Measurements from ENCODE around the gene MYMX. TPM values are rescaled to one million over a fixed set of nuclear protein-coding genes. Genes with fewer than 3 reads are reported as not detected.
"Not testable (repeated sequence)": the region's sequence is repeated elsewhere in the genome, so short reads cannot be mapped to it uniquely, and the experiment has no call there.

The MYMX gene
- total RNA-seq, 1 donor from 2014 or later = not detected

GRCh38 chr6:44182911-44183390 lies 33.8 kb upstream of the MYMX start:
- DNase-seq (ENCODE audit: extremely low spot score, unreplicated experiment) = no peak
- no peak overlapping the region for H3K27ac Mint-ChIP-seq (ENCODE audit: unreplicated experiment)
- H3K27me3 Mint-ChIP-seq (ENCODE audit: unreplicated experiment) = peaks cover 17% of the 10 kb centered on the region
- H3K9me3 Mint-ChIP-seq (ENCODE audit: unreplicated experiment) = no peaks in the 10 kb centered on the region
- no peak overlapping the region for H3K4me3 Mint-ChIP-seq (ENCODE audit: unreplicated experiment)
- peaks cover 11% of the 10 kb centered on the region for H3K4me1 Mint-ChIP-seq (ENCODE audit: unreplicated experiment)
- H3K36me3 Mint-ChIP-seq (ENCODE audit: unreplicated experiment) = no peaks in the 10 kb centered on the region
- TF ChIP-seq CTCF (IDR thresholded peaks at IDR 0.05) = no peak

GRCh38 chr6:44183783-44184182 lies 32.9 kb upstream of the MYMX start:
- no peak for DNase-seq (ENCODE audit: extremely low spot score, unreplicated experiment)
- no peak overlapping the region for H3K27ac Mint-ChIP-seq (ENCODE audit: unreplicated experiment)
- no peaks in the 10 kb centered on the region for H3K36me3 Mint-ChIP-seq (ENCODE audit: unreplicated experiment)
- no peaks in the 10 kb centered on the region for H3K9me3 Mint-ChIP-seq (ENCODE audit: unreplicated experiment)
- no peak for TF ChIP-seq CTCF (IDR thresholded peaks at IDR 0.05)
- peaks cover 6% of the 10 kb centered on the region for H3K4me1 Mint-ChIP-seq (ENCODE audit: unreplicated experiment)
- H3K27me3 Mint-ChIP-seq (ENCODE audit: unreplicated experiment) = peaks cover 17% of the 10 kb centered on the region
- no peak overlapping the region for H3K4me3 Mint-ChIP-seq (ENCODE audit: unreplicated experiment)

GRCh38 chr6:44185356-44185755 lies 31.4 kb upstream of the MYMX start:
- DNase-seq (ENCODE audit: extremely low spot score, unreplicated experiment); H3K4me3 Mint-ChIP-seq (ENCODE audit: unreplicated experiment); H3K4me1 Mint-ChIP-seq (ENCODE audit: unreplicated experiment); H3K27ac Mint-ChIP-seq (ENCODE audit: unreplicated experiment); H3K9me3 Mint-ChIP-seq (ENCODE audit: unreplicated experiment); H3K36me3 Mint-ChIP-seq (ENCODE audit: unreplicated experiment): not testable (repeated sequence)
- peaks cover 25% of the 10 kb centered on the region for H3K27me3 Mint-ChIP-seq (ENCODE audit: unreplicated experiment)

- Mint-ChIP-seq H3K36me3 (ENCODE audit: unreplicated experiment) (no peaks in the 10 kb centered on the region), H3K4me1 (ENCODE audit: unreplicated experiment) (no peaks in the 10 kb centered on the region), H3K27me3 (ENCODE audit: unreplicated experiment) (peaks cover 25% of the 10 kb centered on the region), H3K9me3 (ENCODE audit: unreplicated experiment) (no peaks in the 10 kb centered on the region), H3K27ac (ENCODE audit: unreplicated experiment) (no peak overlapping the region), H3K4me3 (ENCODE audit: unreplicated experiment) (no peak overlapping the region)
- DNase-seq (ENCODE audit: extremely low spot score, unreplicated experiment) = no peak
- no peak for TF ChIP-seq CTCF (IDR thresholded peaks at IDR 0.05)
Observed at GRCh38 chr6:44185953-44186634, 30.6 kb upstream of the MYMX start.

GRCh38 chr6:44186635-44187025 lies 30.1 kb upstream of the MYMX start:
- no peaks in the 10 kb centered on the region for H3K4me1 Mint-ChIP-seq (ENCODE audit: unreplicated experiment)
- no peaks in the 10 kb centered on the region for H3K36me3 Mint-ChIP-seq (ENCODE audit: unreplicated experiment)
- H3K27ac Mint-ChIP-seq (ENCODE audit: unreplicated experiment) = no peak overlapping the region
- no peak for DNase-seq (ENCODE audit: extremely low spot score, unreplicated experiment)
- TF ChIP-seq CTCF (IDR thresholded peaks at IDR 0.05) = no peak
- H3K27me3 Mint-ChIP-seq (ENCODE audit: unreplicated experiment) = peaks cover 25% of the 10 kb centered on the region
- no peaks in the 10 kb centered on the region for H3K9me3 Mint-ChIP-seq (ENCODE audit: unreplicated experiment)
- H3K4me3 Mint-ChIP-seq (ENCODE audit: unreplicated experiment) = no peak overlapping the region
